Fibroblast of mammary gland (primary cell): ENCODE data around the gene TFEB.
A peak's percentile ranks its signal among the peaks of the same experiment; 100 is the strongest.

Experiments
- DNase-seq: peaks from one replicate; pipeline ENCODE4 v3.0.0-alpha.2; 2010; ENCODE audit warnings: low read depth
- H3K4me3 ChIP-seq: 2 replicates; pipeline ENCODE4 v1.5.1; 2011; ENCODE audit warnings: low read depth, mild to moderate bottlenecking, low read length, moderate library complexity; ENCODE audit not compliant: control insufficient read depth
- CTCF ChIP-seq: conservative IDR thresholded peaks from 2 replicates; pipeline ENCODE4 v1.5.1; 2011; ENCODE audit warnings: low read depth, low read length, inconsistent platforms; ENCODE audit not compliant: control insufficient read depth, insufficient read depth

The TFEB gene

GRCh38 chr6:41700463-41701347, 34.7 kb downstream of the TFEB start:
- no peak overlapping the region for H3K4me3 ChIP-seq
- TF ChIP-seq CTCF: no peak
- no peak for DNase-seq

- TF ChIP-seq CTCF: no peak
- no peak for DNase-seq
- H3K4me3 ChIP-seq: no peak overlapping the region
These were observed 36.3 kb downstream of the TFEB start for GRCh38 chr6:41699063-41699462.

GRCh38 chr6:41697861-41698781, 37.3 kb downstream of the TFEB start:
- TF ChIP-seq CTCF: no peak
- peak; percentile 91 for DNase-seq
- H3K4me3 ChIP-seq: no peak overlapping the region

GRCh38 chr6:41696788-41697187, 38.6 kb downstream of the TFEB start:
- TF ChIP-seq CTCF: no peak
- H3K4me3 ChIP-seq: no peak overlapping the region
- no peak for DNase-seq

- no peak for TF ChIP-seq CTCF
- H3K4me3 ChIP-seq: no peak overlapping the region
- no peak for DNase-seq
These were observed 39.6 kb downstream of the TFEB start for GRCh38 chr6:41695825-41696224.

- H3K4me3 ChIP-seq: no peak overlapping the region
- no peak for TF ChIP-seq CTCF
- peak; percentile 41 for DNase-seq
These were observed 40.4 kb downstream of the TFEB start for GRCh38 chr6:41694815-41695526.
